SH-SY5Y (cell line): Measurements from ENCODE around the gene FOSB.

Source experiments
- GATA2 ChIP-seq: IDR thresholded peaks from 2 replicates; pipeline ENCODE4 v1.6.1; 2011; ENCODE audit warnings: mild to moderate bottlenecking, low read depth, low read length
- GATA3 ChIP-seq: IDR thresholded peaks from 2 replicates; pipeline ENCODE4 v1.6.1; 2011; ENCODE audit warnings: low read depth, mild to moderate bottlenecking, low read length, moderate library complexity

GRCh38 chr19:45500918-45501729 is 33.3 kb downstream of the FOSB start:
- TF ChIP-seq GATA2: no peak
- TF ChIP-seq GATA3: no peak
